Gastroesophageal sphincter (tissue), 3 donors: ENCODE data around the gene IGFBP7.
"Not testable (repeated sequence)": the region's sequence is repeated elsewhere in the genome, so short reads cannot be mapped to it uniquely, and the experiment has no call there.

Source experiments
- CTCF ChIP-seq, 4 experiments: fragments of 200-600 bp in 2 of 4; fragments of 450-650 bp in 2 of 4; sonication (generic) in 1 of 4; IDR thresholded peaks; one replicate each; pipeline ENCODE4 v1.5.1; 2017 to 2019; ENCODE audit warnings: antibody characterized with exemption in 4 of 4, mild to moderate bottlenecking in 2 of 4, moderate library complexity in 2 of 4
- EP300 ChIP-seq: sonication (generic); formaldehyde crosslinking; IDR thresholded peaks from one replicate; pipeline ENCODE4 v1.6.1; 2017; ENCODE audit warnings: antibody characterized with exemption, mild to moderate bottlenecking
- POLR2A ChIP-seq, 2 donors: fragments of 450-650 bp; IDR thresholded peaks; one replicate each; pipeline ENCODE4 v1.6.1; 2017; ENCODE audit warnings: antibody characterized with exemption in 2 of 2, mild to moderate bottlenecking in 2 of 2, moderate library complexity in 1 of 2
- POLR2AphosphoS5 ChIP-seq: sonication (generic); formaldehyde crosslinking; IDR thresholded peaks from one replicate; pipeline ENCODE4 v1.6.1; 2017; ENCODE audit warnings: antibody characterized with exemption

GRCh38 chr4:57047046-57047445, 63.1 kb downstream of the IGFBP7 start:
- not testable (repeated sequence) for TF ChIP-seq CTCF (IDR thresholded peaks at IDR 0.05); POLR2A (IDR thresholded peaks at IDR 0.05); POLR2AphosphoS5; EP300
